ENCODE results near the gene TOX4. TPM values are rescaled to one million over a fixed set of nuclear protein-coding genes. Genes with fewer than 3 reads are reported as not detected.

Gene TOX4
- total RNA-seq, 1 donor from 2014 or later = 59.7 TPM

- Mint-ChIP-seq H3K9me3 (no peaks in the 10 kb centered on the region), H3K4me1 (peaks cover 7% of the 10 kb centered on the region), H3K27me3 (ENCODE audit: low read depth) (no peaks in the 10 kb centered on the region), H3K27ac (ENCODE audit: unreplicated experiment) (no peak overlapping the region), H3K36me3 (ENCODE audit: low read depth) (peaks cover 25% of the 10 kb centered on the region), H3K4me3 (no peak overlapping the region)
- TF ChIP-seq CTCF (conservative IDR thresholded peaks at IDR 0.05) = no peak
- no peak for DNase-seq (ENCODE audit: low read depth, low spot score)
Measured at GRCh38 chr14:21496453-21496852, 19.5 kb downstream of the TOX4 start.

DNA sequence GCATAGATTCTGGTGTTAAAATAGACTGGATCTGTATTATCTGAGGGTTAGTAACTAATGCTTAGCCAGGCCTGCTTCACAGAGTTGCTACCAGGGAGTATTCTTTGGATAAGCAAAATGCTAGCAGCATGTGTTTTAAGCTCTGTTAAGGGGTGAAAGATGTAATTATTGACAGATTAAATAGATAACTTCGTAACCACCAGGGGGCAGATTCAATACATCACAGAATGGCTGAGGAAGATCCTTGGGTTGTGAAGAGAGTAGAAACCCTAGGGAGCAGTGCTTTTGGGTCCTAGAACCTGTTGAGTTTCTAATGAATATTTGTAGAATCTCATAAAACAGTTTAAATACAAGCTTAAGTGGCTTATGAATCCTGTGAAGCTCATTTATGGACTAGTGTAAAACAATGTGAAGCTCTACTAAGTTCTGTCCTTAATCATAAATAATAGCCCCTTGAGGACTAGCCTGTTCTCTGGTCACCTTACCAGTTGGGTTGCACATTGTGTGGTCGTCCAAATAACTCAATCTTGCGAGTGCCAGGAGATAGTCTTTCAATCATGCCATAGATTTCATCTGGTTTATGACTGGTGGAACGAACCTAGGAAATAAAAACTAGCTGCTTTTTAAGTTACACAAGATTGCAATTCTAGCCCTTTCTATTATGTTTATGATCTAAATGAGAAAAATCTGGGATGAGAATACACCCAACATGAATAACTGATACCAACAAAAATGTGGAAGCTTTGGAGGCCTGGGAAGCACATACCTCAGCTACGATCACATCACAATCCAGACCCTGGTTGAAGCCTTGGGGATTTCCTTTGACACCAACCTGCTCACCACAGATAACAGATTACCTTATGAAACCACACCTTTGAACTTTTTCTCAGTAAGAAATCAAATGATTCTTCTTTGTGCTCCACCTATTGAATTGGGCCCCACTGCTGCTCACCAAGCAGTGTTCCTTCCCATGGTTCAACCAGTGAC lies 21.8 kb downstream of the TOX4 start:
- Mint-ChIP-seq H3K27me3 (ENCODE audit: low read depth) (no peaks in the 10 kb centered on the region), H3K27ac (ENCODE audit: unreplicated experiment) (no peak overlapping the region), H3K36me3 (ENCODE audit: low read depth) (peaks cover 18% of the 10 kb centered on the region), H3K9me3 (no peaks in the 10 kb centered on the region), H3K4me3 (no peak overlapping the region), H3K4me1 (peaks cover 7% of the 10 kb centered on the region)
- TF ChIP-seq CTCF (conservative IDR thresholded peaks at IDR 0.05) = peak; percentile 73
- peak; percentile 36 for DNase-seq (ENCODE audit: low read depth, low spot score)

DNA sequence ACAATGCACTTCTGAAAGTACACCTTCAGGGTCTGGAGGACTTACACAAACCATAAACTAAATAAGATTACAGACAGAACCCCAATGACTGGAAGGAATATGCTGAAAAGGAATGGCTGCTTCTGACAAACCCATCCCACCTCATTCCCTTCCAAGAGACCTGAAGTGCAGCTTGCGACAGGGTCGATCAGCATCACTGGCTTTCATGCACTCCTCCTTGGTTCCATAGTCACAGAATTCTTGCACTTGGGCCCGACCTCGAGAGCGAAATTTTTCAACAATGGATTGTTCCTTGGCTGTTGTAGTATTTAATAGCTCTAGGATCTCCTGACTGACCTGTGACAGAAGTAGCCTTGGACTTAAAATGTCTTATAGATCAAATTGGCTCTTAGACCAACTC lies 24.6 kb downstream of the TOX4 start:
- Mint-ChIP-seq H3K4me1 (peaks cover 7% of the 10 kb centered on the region), H3K9me3 (no peaks in the 10 kb centered on the region), H3K27me3 (ENCODE audit: low read depth) (no peaks in the 10 kb centered on the region), H3K4me3 (no peak overlapping the region), H3K27ac (ENCODE audit: unreplicated experiment) (no peak overlapping the region), H3K36me3 (ENCODE audit: low read depth) (peaks cover 14% of the 10 kb centered on the region)
- no peak for TF ChIP-seq CTCF (conservative IDR thresholded peaks at IDR 0.05)
- no peak for DNase-seq (ENCODE audit: low read depth, low spot score)

DNA sequence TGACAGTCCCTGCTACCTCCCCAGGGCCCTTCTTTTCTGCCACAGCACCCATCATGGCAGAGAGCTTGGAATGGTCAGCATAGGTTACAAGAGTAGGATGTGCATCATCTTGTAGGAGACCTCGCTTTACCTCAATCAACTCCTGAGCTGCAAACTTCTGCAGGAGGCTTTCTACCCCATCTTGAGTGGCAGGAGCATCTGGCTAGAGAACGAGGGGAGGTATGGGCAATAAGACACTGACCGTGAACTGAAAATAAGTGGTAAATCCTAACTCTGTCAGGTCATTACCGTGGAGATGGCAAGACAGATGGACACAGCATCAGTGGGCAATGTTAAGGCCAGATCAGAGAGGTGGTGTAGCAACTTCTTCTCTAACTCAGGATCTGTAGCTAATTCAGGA lies 26.4 kb downstream of the TOX4 start:
- TF ChIP-seq CTCF (conservative IDR thresholded peaks at IDR 0.05) = no peak
- DNase-seq (ENCODE audit: low read depth, low spot score) = no peak
- Mint-ChIP-seq H3K27me3 (ENCODE audit: low read depth) (no peaks in the 10 kb centered on the region), H3K36me3 (ENCODE audit: low read depth) (peaks cover 21% of the 10 kb centered on the region), H3K9me3 (no peaks in the 10 kb centered on the region), H3K27ac (ENCODE audit: unreplicated experiment) (no peak overlapping the region), H3K4me1 (peaks cover 12% of the 10 kb centered on the region), H3K4me3 (no peak overlapping the region)

- peaks cover 19% of the 10 kb centered on the region for H3K4me1 Mint-ChIP-seq
- no peaks in the 10 kb centered on the region for H3K9me3 Mint-ChIP-seq
- H3K36me3 Mint-ChIP-seq (ENCODE audit: low read depth) = peaks cover 14% of the 10 kb centered on the region
- no peaks in the 10 kb centered on the region for H3K27me3 Mint-ChIP-seq (ENCODE audit: low read depth)
- no peak for DNase-seq (ENCODE audit: low read depth, low spot score)
- H3K27ac Mint-ChIP-seq (ENCODE audit: unreplicated experiment) = no peak overlapping the region
- H3K4me3 Mint-ChIP-seq = no peak overlapping the region
- TF ChIP-seq CTCF (conservative IDR thresholded peaks at IDR 0.05) = no peak
Measured at GRCh38 chr14:21505012-21505553, 28.1 kb downstream of the TOX4 start.
